Prostate gland (tissue), 2 donors: ENCODE data around the gene MMP25. TPM values are rescaled to one million over a fixed set of nuclear protein-coding genes. Genes with fewer than 3 reads are reported as not detected.

ENCODE experiments used
- DNase-seq: peaks from one replicate; pipeline ENCODE4 v3.0.0-alpha.2; 2019; ENCODE audit warnings: low spot score
- H3K27ac ChIP-seq, 2 donors: fragments of 200-600 bp; sonication (generic); 2 replicates each; pipeline ENCODE4 v1.5.1; 2017 to 2019
- H3K27me3 ChIP-seq: fragments of 200-600 bp; sonication (generic); replicated peaks from 2 replicates; pipeline ENCODE4 v1.5.1; 2019; ENCODE audit not compliant: insufficient read depth
- H3K36me3 ChIP-seq, 2 donors: fragments of 200-600 bp; sonication (generic); 1 replicate in 1 of 2; 2 replicates in 1 of 2; pipeline versions ENCODE4 v1.5.1 to v1.8.1; 2017 to 2019
- H3K4me1 ChIP-seq: fragments of 200-600 bp; sonication (generic); replicated peaks from 2 replicates; pipeline ENCODE4 v1.5.1; 2019
- H3K4me3 ChIP-seq, 2 donors: fragments of 200-600 bp; sonication (generic); 2 replicates each; pipeline ENCODE4 v1.5.1; 2017 to 2019
- H3K9me3 ChIP-seq: fragments of 200-600 bp; sonication (generic); 2 replicates; pipeline ENCODE4 v1.5.1; 2017
- CTCF ChIP-seq, 4 experiments: fragments of 200-600 bp in 2 of 4; fragments of 450-650 bp in 2 of 4; sonication (generic) in 2 of 4; IDR thresholded peaks; 1 replicate in 3 of 4; 2 replicates in 1 of 4; pipeline ENCODE4 v1.5.1; 2016 to 2019; ENCODE audit warnings: antibody characterized with exemption in 4 of 4, mild to moderate bottlenecking in 2 of 4, moderate library complexity in 2 of 4
- POLR2A ChIP-seq: fragments of 450-650 bp; IDR thresholded peaks from one replicate; pipeline ENCODE4 v1.6.1; 2016; ENCODE audit warnings: antibody characterized with exemption, mild to moderate bottlenecking
- POLR2AphosphoS5 ChIP-seq: sonication (generic); formaldehyde crosslinking; IDR thresholded peaks from one replicate; pipeline ENCODE4 v1.6.1; 2017; ENCODE audit warnings: antibody characterized with exemption
- WGBS: methylation state at CpG from one replicate; pipeline ENCODE4 v1.1.5; 2018; 5-methylcytosine and 5-hydroxymethylcytosine counted together
- intact Hi-C: fragments of 100-400 bp; cut with DNase I; formaldehyde crosslinking; loops from one replicate; pipeline ENCODE4 v1.14.2; 2022
- total RNA-seq, 2 donors: library from RNA; depleted of rRNA; stranded (reverse); fragments of >200 nt; gene quantifications; one replicate each; pipeline ENCODE4 v1.1.0, GENCODE V29; 2016

The MMP25 gene
- total RNA-seq, 2 donors from 2014 or later, result 0.74 to 1.4 TPM

- Histone ChIP-seq H3K36me3 (no peaks in the 10 kb centered on the region), H3K27ac (no peak overlapping the region), H3K9me3 (no peaks in the 10 kb centered on the region), H3K4me1 (peaks cover 7% of the 10 kb centered on the region), H3K4me3 (no peak overlapping the region), H3K27me3 (no peaks in the 10 kb centered on the region)
- 17% methylated on average over 19 of the region's 19 CpGs for WGBS
- no peak for DNase-seq
- intact Hi-C loops, result no loop called here
- TF ChIP-seq POLR2AphosphoS5 (no peak), POLR2A (no peak), CTCF (IDR thresholded peaks at IDR 0.05) (no peak)
Measured at GRCh38 chr16:3012246-3012645, 34.1 kb upstream of the MMP25 start.

DNA sequence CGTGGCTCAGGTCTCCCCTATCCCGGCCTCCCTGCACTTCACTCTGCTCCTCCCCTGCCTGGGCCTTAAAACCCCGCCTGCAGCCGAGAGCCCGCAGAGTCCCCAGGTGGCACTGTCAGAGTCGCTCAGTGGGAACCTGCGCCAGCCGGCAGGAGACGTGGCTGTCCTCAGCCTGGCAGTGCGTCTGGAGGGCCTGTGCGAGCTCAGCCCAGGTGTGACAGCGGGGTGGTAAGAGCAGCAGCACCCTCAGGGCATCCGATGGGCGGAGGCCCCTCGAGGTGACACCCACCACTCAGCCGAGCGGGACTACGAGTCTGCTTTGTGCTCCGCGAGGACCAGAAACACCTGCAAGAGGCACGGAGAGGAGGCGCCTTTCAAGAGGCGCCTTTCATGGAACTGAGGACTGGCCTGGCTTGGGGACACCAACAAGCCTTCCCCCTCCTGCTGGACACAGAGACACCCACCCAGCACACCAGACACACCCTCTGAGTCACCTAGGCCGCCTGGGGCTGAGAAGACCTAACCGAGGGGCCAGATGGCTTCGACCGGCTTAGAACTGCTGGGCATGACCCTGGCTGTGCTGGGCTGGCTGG lies 33.4 kb upstream of the MMP25 start, which contains the start of gene CLDN9:
CLDN9 (plus strand) TSS at position 96 of the 593 bp plus-strand sequence; CDS start at position 536, 440 bp downstream.
- Histone ChIP-seq H3K27me3 (no peaks in the 10 kb centered on the region), H3K4me3 (no peak within 1 kb of the TSS), H3K36me3 (no peaks in the 10 kb centered on the region), H3K9me3 (no peaks in the 10 kb centered on the region), H3K4me1 (peaks cover 7% of the 10 kb centered on the region), H3K27ac (no peak within 1 kb of the TSS)
- TF ChIP-seq POLR2AphosphoS5, result no peak
- TF ChIP-seq POLR2A, result no peak
- no peak for TF ChIP-seq CTCF (IDR thresholded peaks at IDR 0.05)
- no peak for DNase-seq
- WGBS, result 42% methylated on average over 27 of the region's 27 CpGs
- intact Hi-C loops, result no loop called here

DNA sequence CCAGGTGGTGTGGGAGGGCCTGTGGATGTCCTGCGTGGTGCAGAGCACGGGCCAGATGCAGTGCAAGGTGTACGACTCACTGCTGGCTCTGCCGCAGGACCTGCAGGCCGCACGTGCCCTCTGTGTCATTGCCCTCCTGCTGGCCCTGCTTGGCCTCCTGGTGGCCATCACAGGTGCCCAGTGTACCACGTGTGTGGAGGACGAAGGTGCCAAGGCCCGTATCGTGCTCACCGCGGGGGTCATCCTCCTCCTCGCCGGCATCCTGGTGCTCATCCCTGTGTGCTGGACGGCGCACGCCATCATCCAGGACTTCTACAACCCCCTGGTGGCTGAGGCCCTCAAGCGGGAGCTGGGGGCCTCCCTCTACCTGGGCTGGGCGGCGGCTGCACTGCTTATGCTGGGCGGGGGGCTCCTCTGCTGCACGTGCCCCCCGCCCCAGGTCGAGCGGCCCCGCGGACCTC lies 32.8 kb upstream of the MMP25 start:
- H3K27me3 ChIP-seq, result no peaks in the 10 kb centered on the region
- intact Hi-C loops, result no loop called here
- TF ChIP-seq CTCF (IDR thresholded peaks at IDR 0.05) (no peak), POLR2A (no peak), POLR2AphosphoS5 (no peak)
- no peak overlapping the region for H3K4me3 ChIP-seq
- peaks cover 7% of the 10 kb centered on the region for H3K4me1 ChIP-seq
- no peak overlapping the region for H3K27ac ChIP-seq
- no peak for DNase-seq
- H3K9me3 ChIP-seq, result no peaks in the 10 kb centered on the region
- H3K36me3 ChIP-seq, result no peaks in the 10 kb centered on the region
- 83% methylated on average over 17 of the region's 27 CpGs for WGBS

DNA sequence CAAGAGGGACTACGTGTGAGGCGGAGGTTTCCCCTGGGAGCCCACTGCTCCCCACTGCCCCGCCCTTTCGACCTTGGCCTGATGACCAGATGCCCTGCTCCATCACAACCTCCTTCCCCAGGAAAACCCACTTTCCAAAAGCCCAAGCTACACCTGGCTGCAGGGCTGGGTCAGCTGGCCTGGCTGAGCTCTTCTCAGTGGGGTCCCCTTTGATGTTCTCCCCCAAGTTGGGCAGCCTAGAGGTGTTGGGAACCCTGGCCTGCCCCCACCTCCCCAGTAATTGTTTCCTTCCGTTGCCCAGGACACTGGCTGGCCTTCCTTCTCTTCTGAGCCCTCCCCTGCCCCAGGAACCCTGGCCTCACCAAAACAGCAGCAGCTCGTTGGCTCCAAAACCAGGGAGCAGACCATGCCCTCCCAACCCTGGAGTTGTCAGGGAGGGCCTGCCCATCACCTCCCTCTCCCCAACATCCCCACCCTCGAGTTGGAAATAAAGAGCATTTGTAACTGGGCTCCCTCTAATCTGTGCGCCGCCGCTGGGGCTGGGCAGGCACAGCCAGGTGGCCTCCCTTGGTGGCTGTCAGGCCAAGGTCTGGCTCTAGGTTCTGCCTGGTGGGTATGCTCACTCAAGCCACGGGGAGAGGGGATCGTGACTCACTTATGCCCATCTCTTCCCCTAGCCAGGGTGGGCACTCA lies 32.2 kb upstream of the MMP25 start:
- Histone ChIP-seq H3K9me3 (no peaks in the 10 kb centered on the region), H3K36me3 (no peaks in the 10 kb centered on the region), H3K27me3 (no peaks in the 10 kb centered on the region), H3K4me3 (no peak overlapping the region), H3K4me1 (peaks cover 7% of the 10 kb centered on the region), H3K27ac (no peak overlapping the region)
- TF ChIP-seq POLR2A (no peak), POLR2AphosphoS5 (no peak), CTCF (IDR thresholded peaks at IDR 0.05) (no peak)
- intact Hi-C loops, result no loop called here
- 81% methylated on average over 9 of the region's 12 CpGs for WGBS
- DNase-seq, result no peak

DNA sequence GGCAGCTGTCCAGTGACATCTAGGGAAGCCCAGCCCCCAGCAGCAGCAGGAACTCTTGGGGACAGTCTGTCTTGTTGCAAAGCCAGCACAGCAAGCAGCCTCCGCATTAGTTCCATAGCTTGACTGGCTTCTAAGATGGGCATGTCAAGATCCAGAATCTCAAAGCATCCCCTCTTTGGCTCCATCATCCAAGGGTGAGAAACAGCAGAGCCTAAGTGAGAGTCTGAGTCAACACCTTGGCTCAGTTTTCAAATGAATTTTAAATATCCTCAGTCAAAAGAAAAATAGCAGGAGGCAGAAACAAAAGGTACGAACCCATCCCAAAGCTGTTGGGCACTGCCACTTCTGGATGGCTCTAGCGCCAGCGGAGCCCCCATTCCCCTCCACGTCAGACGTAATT lies 31.4 kb upstream of the MMP25 start:
- DNase-seq, result no peak
- H3K4me1 ChIP-seq, result peaks cover 6% of the 10 kb centered on the region
- no peaks in the 10 kb centered on the region for H3K9me3 ChIP-seq
- intact Hi-C loops, result no loop called here
- H3K27ac ChIP-seq, result no peak overlapping the region
- no peaks in the 10 kb centered on the region for H3K36me3 ChIP-seq
- H3K4me3 ChIP-seq, result no peak overlapping the region
- no peaks in the 10 kb centered on the region for H3K27me3 ChIP-seq
- WGBS, result 87% methylated on average over 6 of the region's 6 CpGs
- TF ChIP-seq POLR2A (no peak), CTCF (IDR thresholded peaks at IDR 0.05) (no peak), POLR2AphosphoS5 (no peak)
